GM23338 (cell line): ENCODE measurements around the gene MLLT6. TPM values are rescaled to one million over a fixed set of nuclear protein-coding genes. Genes with fewer than 3 reads are reported as not detected.

Experiments
- ATAC-seq: fragments of 200-7000 bp; cut with Tn5 transposase; 3 replicates; pipeline ENCODE4 v1.9.1; 2020
- DNase-seq: peaks from one replicate; pipeline ENCODE4 v3.0.0-alpha.2; 2015; ENCODE audit warnings: low spot score
- H2AFZ ChIP-seq: fragments of 200-600 bp; sonication (generic); 2 replicates; pipeline ENCODE4 v1.8.0; 2016; ENCODE audit warnings: antibody characterized with exemption, mild to moderate bottlenecking, moderate library complexity
- H3F3A ChIP-seq: fragments of 200-600 bp; sonication (generic); replicated peaks from 2 replicates; pipeline ENCODE4 v1.8.0; 2017; ENCODE audit warnings: antibody characterized with exemption, mixed run types, low read depth
- H3K27ac ChIP-seq: fragments of 200-600 bp; sonication (generic); 2 replicates; pipeline ENCODE4 v1.6.1; 2016; ENCODE audit warnings: low read depth
- H3K27me3 ChIP-seq: fragments of 200-600 bp; sonication (generic); 2 replicates; pipeline ENCODE4 v1.8.0; 2016; ENCODE audit warnings: mild to moderate bottlenecking, mixed run types, moderate library complexity; ENCODE audit not compliant: insufficient read depth
- H3K36me3 ChIP-seq: fragments of 200-600 bp; sonication (generic); 2 replicates; pipeline ENCODE4 v1.8.0; 2016; ENCODE audit warnings: mild to moderate bottlenecking; ENCODE audit not compliant: insufficient read depth
- H3K4me1 ChIP-seq: fragments of 200-600 bp; sonication (generic); 2 replicates; pipeline ENCODE4 v1.8.0; 2016; ENCODE audit warnings: mild to moderate bottlenecking, moderate library complexity; ENCODE audit not compliant: insufficient read depth
- H3K4me2 ChIP-seq: fragments of 200-600 bp; sonication (generic); 2 replicates; pipeline ENCODE4 v1.7.1; 2017; ENCODE audit warnings: mixed run types
- H3K4me3 ChIP-seq: fragments of 200-600 bp; sonication (generic); 2 replicates; pipeline ENCODE4 v1.6.1; 2016; ENCODE audit warnings: mixed run types
- H3K79me2 ChIP-seq: fragments of 200-600 bp; sonication (generic); replicated peaks from 2 replicates; pipeline ENCODE4 v1.8.0; 2017; ENCODE audit warnings: mild to moderate bottlenecking; ENCODE audit not compliant: insufficient read depth
- H3K9me2 ChIP-seq: fragments of 200-600 bp; sonication (generic); 2 replicates; pipeline ENCODE4 v1.8.0; 2017; ENCODE audit not compliant: insufficient read depth
- H4K20me1 ChIP-seq: fragments of 200-600 bp; sonication (generic); replicated peaks from 2 replicates; pipeline ENCODE4 v1.8.0; 2017; ENCODE audit warnings: mild to moderate bottlenecking; ENCODE audit not compliant: insufficient read depth
- H3K27ac Mint-ChIP-seq: 2 replicates; pipeline ENCODE4 v1.8.0; 2020; ENCODE audit warnings: inconsistent platforms, mild to moderate bottlenecking, moderate library complexity, mixed read lengths
- H3K27me3 Mint-ChIP-seq: 3 replicates; pipeline ENCODE4 v1.8.0; 2022; ENCODE audit warnings: low read depth, mild to moderate bottlenecking, moderate library complexity, mixed read lengths, inconsistent platforms; ENCODE audit not compliant: insufficient read depth, poor library complexity
- H3K36me3 Mint-ChIP-seq: 3 replicates; pipeline ENCODE4 v1.8.0; 2021; ENCODE audit warnings: low read depth, mild to moderate bottlenecking, inconsistent platforms, moderate library complexity, mixed read lengths
- H3K4me1 Mint-ChIP-seq: 3 replicates; pipeline ENCODE4 v1.8.0; 2020; ENCODE audit warnings: mild to moderate bottlenecking, inconsistent platforms, mixed read lengths
- H3K4me3 Mint-ChIP-seq: 3 replicates; pipeline ENCODE4 v1.8.0; 2021; ENCODE audit warnings: moderate library complexity, mild to moderate bottlenecking, inconsistent platforms, mixed read lengths
- H3K9me3 Mint-ChIP-seq: 3 replicates; pipeline ENCODE4 v1.8.0; 2020; ENCODE audit warnings: moderate library complexity, mild to moderate bottlenecking, inconsistent platforms, mixed read lengths
- CREB1 ChIP-seq: fragments of 250-450 bp; sonication (Bioruptor Pico); IDR thresholded peaks from 2 replicates; pipeline ENCODE4 v1.5.0; 2020; ENCODE audit warnings: low read depth, mild to moderate bottlenecking, moderate library complexity
- EZH2phosphoT487 ChIP-seq: fragments of 200-600 bp; sonication (generic); IDR thresholded peaks from one replicate; pipeline ENCODE4 v1.8.1; 2018; ENCODE audit warnings: antibody characterized with exemption; ENCODE audit not compliant: unreplicated experiment
- NANOG ChIP-seq: IDR thresholded peaks from 2 replicates; pipeline ENCODE4 v1.6.1; 2016; ENCODE audit warnings: antibody characterized with exemption, borderline replicate concordance
- POLR2AphosphoS5 ChIP-seq: IDR thresholded peaks from 2 replicates; pipeline ENCODE4 v1.6.1; 2016; ENCODE audit warnings: antibody characterized with exemption, low read depth
- STAT1 ChIP-seq: IDR thresholded peaks from one replicate; pipeline ENCODE4 v1.6.1; 2016; ENCODE audit warnings: antibody characterized with exemption; ENCODE audit not compliant: unreplicated experiment
- ZNF114 ChIP-seq: fragments of 250-450 bp; sonication (Bioruptor Pico); IDR thresholded peaks from 2 replicates; pipeline ENCODE4 v1.5.0; 2020; ENCODE audit warnings: mild to moderate bottlenecking, moderate library complexity
- ZNF331 ChIP-seq: fragments of 250-450 bp; sonication (Bioruptor Pico); IDR thresholded peaks from 2 replicates; pipeline ENCODE4 v1.5.0; 2020; ENCODE audit warnings: low read depth, mild to moderate bottlenecking, moderate library complexity
- polyA plus RNA-seq: library from polyadenylated mRNA; unstranded; fragments of >200 nt; fragmentation: Nextera tagmentation; extraction: Ambion mirVana; gene quantifications from 2 replicates; pipeline ENCODE4 v1.2.1, GENCODE V29; 2016
- total RNA-seq: library from RNA; depleted of rRNA; stranded (reverse); fragments of >200 nt; shearing (Covaris generic); gene quantifications from 2 replicates; pipeline ENCODE4 v1.2.3, GENCODE V29; 2014
- TF ChIP-seq, protein P1 (sequence below): IDR thresholded peaks from one replicate; pipeline ENCODE4 v1.6.1; 2018; ENCODE audit warnings: antibody characterized with exemption; ENCODE audit not compliant: unreplicated experiment
- TF ChIP-seq, protein P2 (sequence below): fragments of 250-450 bp; sonication (Bioruptor Pico); IDR thresholded peaks from 2 replicates; pipeline ENCODE4 v1.5.0; 2020; ENCODE audit warnings: mild to moderate bottlenecking, moderate library complexity
- TF ChIP-seq, protein P3 (sequence below): IDR thresholded peaks from 2 replicates; pipeline ENCODE4 v1.6.1; 2016; ENCODE audit warnings: antibody characterized with exemption
- TF ChIP-seq, protein P4 (sequence below), 2 experiments: fragments of 200-600 bp in 1 of 2; sonication (generic) in 1 of 2; conservative IDR thresholded peaks; 2 replicates each; pipeline versions ENCODE4 v1.5.1 to v1.6.1; 2016 to 2017; ENCODE audit warnings: antibody characterized with exemption in 2 of 2, low read depth in 2 of 2, mild to moderate bottlenecking in 2 of 2, moderate library complexity in 1 of 2

Gene MLLT6
- total and polyA plus RNA-seq, 2 experiments from 2014 or later = 2.6 to 2.8 TPM

DNA sequence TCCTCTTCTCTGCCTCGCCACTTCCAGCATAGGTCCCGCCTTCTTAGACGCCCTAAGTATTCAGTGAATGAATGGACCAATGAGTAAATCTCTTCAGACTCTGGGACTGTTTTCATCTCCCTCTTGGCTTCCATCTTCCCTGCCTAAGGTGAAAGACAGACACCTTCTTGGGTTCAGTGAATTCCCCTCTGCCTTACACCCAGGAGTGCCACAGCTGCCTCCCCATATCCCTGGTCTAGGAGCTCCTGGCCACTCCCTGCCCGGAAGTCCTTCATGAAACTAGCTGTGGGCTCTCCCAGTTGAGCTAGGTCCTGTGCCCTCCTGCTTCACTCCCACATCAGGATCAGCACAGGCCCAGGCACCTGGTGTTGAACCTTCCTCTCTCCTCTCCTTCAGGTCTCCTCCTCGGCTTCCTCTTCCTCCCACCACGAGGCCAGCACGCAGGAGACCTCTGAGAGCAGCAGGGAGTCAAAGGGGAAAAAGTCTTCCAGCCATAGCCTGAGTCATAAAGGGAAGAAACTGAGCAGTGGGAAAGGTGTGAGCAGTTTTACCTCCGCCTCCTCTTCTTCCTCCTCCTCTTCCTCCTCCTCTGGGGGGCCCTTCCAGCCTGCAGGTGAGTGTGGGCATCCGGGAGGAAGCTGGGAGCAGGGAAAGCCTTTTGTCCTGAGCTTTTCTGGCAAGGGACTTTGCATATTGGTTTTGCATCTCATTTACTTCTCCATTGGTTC, 10.3 kb downstream of the MLLT6 start:
- Histone ChIP-seq H4K20me1 (peaks cover 3% of the 10 kb centered on the region; the same call in 1 of the 2 replicates), H3F3A (peaks cover 10% of the 10 kb centered on the region; the same call in 1 of the 2 replicates), H3K4me2 (peak overlapping the region; percentile 56; the same call in 1 of the 2 replicates), H3K27me3 (peaks cover 21% of the 10 kb centered on the region), H3K4me1 (peaks cover 16% of the 10 kb centered on the region; the same call in 1 of the 2 replicates), H3K4me3 (no peak overlapping the region; the same call in 1 of the 2 replicates), H3K79me2 (no peaks in the 10 kb centered on the region), H3K27ac (no peak overlapping the region), H3K36me3 (no peaks in the 10 kb centered on the region), H2AFZ (no peak overlapping the region), H3K9me2 (no peaks in the 10 kb centered on the region)
- Mint-ChIP-seq H3K27ac (peak overlapping the region; percentile 79), H3K27me3 (peaks cover 27% of the 10 kb centered on the region), H3K4me3 (peak overlapping the region; percentile 38; the same call in 2 of the 3 replicates), H3K4me1 (peaks cover 75% of the 10 kb centered on the region), H3K36me3 (peaks cover 14% of the 10 kb centered on the region), H3K9me3 (no peaks in the 10 kb centered on the region; the same call in 1 of the 3 replicates)
- ATAC-seq (no peak; the same call in 2 of the 3 replicates), DNase-seq (peak; percentile 68)
- TF ChIP-seq CREB1 = no peak
- TF ChIP-seq, protein P1, sequence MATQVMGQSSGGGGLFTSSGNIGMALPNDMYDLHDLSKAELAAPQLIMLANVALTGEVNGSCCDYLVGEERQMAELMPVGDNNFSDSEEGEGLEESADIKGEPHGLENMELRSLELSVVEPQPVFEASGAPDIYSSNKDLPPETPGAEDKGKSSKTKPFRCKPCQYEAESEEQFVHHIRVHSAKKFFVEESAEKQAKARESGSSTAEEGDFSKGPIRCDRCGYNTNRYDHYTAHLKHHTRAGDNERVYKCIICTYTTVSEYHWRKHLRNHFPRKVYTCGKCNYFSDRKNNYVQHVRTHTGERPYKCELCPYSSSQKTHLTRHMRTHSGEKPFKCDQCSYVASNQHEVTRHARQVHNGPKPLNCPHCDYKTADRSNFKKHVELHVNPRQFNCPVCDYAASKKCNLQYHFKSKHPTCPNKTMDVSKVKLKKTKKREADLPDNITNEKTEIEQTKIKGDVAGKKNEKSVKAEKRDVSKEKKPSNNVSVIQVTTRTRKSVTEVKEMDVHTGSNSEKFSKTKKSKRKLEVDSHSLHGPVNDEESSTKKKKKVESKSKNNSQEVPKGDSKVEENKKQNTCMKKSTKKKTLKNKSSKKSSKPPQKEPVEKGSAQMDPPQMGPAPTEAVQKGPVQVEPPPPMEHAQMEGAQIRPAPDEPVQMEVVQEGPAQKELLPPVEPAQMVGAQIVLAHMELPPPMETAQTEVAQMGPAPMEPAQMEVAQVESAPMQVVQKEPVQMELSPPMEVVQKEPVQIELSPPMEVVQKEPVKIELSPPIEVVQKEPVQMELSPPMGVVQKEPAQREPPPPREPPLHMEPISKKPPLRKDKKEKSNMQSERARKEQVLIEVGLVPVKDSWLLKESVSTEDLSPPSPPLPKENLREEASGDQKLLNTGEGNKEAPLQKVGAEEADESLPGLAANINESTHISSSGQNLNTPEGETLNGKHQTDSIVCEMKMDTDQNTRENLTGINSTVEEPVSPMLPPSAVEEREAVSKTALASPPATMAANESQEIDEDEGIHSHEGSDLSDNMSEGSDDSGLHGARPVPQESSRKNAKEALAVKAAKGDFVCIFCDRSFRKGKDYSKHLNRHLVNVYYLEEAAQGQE = no peak
- TF ChIP-seq NANOG = no peak
- TF ChIP-seq, protein P2, sequence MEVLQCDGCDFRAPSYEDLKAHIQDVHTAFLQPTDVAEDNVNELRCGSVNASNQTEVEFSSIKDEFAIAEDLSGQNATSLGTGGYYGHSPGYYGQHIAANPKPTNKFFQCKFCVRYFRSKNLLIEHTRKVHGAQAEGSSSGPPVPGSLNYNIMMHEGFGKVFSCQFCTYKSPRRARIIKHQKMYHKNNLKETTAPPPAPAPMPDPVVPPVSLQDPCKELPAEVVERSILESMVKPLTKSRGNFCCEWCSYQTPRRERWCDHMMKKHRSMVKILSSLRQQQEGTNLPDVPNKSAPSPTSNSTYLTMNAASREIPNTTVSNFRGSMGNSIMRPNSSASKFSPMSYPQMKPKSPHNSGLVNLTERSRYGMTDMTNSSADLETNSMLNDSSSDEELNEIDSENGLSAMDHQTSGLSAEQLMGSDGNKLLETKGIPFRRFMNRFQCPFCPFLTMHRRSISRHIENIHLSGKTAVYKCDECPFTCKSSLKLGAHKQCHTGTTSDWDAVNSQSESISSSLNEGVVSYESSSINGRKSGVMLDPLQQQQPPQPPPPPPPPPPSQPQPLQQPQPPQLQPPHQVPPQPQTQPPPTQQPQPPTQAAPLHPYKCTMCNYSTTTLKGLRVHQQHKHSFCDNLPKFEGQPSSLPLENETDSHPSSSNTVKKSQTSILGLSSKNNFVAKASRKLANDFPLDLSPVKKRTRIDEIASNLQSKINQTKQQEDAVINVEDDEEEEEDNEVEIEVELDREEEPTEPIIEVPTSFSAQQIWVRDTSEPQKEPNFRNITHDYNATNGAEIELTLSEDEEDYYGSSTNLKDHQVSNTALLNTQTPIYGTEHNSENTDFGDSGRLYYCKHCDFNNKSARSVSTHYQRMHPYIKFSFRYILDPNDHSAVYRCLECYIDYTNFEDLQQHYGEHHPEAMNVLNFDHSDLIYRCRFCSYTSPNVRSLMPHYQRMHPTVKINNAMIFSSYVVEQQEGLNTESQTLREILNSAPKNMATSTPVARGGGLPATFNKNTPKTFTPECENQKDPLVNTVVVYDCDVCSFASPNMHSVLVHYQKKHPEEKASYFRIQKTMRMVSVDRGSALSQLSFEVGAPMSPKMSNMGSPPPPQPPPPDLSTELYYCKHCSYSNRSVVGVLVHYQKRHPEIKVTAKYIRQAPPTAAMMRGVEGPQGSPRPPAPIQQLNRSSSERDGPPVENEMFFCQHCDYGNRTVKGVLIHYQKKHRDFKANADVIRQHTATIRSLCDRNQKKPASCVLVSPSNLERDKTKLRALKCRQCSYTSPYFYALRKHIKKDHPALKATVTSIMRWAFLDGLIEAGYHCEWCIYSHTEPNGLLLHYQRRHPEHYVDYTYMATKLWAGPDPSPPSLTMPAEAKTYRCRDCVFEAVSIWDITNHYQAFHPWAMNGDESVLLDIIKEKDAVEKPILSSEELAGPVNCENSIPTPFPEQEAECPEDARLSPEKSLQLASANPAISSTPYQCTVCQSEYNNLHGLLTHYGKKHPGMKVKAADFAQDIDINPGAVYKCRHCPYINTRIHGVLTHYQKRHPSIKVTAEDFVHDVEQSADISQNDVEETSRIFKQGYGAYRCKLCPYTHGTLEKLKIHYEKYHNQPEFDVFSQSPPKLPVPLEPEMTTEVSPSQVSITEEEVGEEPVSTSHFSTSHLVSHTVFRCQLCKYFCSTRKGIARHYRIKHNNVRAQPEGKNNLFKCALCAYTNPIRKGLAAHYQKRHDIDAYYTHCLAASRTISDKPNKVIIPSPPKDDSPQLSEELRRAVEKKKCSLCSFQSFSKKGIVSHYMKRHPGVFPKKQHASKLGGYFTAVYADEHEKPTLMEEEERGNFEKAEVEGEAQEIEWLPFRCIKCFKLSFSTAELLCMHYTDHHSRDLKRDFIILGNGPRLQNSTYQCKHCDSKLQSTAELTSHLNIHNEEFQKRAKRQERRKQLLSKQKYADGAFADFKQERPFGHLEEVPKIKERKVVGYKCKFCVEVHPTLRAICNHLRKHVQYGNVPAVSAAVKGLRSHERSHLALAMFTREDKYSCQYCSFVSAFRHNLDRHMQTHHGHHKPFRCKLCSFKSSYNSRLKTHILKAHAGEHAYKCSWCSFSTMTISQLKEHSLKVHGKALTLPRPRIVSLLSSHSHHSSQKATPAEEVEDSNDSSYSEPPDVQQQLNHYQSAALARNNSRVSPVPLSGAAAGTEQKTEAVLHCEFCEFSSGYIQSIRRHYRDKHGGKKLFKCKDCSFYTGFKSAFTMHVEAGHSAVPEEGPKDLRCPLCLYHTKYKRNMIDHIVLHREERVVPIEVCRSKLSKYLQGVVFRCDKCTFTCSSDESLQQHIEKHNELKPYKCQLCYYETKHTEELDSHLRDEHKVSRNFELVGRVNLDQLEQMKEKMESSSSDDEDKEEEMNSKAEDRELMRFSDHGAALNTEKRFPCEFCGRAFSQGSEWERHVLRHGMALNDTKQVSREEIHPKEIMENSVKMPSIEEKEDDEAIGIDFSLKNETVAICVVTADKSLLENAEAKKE = no peak
- TF ChIP-seq ZNF331 (CRISPR knock-in tag) = no peak
- TF ChIP-seq, protein P3, sequence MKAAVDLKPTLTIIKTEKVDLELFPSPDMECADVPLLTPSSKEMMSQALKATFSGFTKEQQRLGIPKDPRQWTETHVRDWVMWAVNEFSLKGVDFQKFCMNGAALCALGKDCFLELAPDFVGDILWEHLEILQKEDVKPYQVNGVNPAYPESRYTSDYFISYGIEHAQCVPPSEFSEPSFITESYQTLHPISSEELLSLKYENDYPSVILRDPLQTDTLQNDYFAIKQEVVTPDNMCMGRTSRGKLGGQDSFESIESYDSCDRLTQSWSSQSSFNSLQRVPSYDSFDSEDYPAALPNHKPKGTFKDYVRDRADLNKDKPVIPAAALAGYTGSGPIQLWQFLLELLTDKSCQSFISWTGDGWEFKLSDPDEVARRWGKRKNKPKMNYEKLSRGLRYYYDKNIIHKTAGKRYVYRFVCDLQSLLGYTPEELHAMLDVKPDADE = no peak
- no peak for TF ChIP-seq EZH2phosphoT487
- TF ChIP-seq ZNF114 (CRISPR knock-in tag) = no peak
- TF ChIP-seq, protein P4, sequence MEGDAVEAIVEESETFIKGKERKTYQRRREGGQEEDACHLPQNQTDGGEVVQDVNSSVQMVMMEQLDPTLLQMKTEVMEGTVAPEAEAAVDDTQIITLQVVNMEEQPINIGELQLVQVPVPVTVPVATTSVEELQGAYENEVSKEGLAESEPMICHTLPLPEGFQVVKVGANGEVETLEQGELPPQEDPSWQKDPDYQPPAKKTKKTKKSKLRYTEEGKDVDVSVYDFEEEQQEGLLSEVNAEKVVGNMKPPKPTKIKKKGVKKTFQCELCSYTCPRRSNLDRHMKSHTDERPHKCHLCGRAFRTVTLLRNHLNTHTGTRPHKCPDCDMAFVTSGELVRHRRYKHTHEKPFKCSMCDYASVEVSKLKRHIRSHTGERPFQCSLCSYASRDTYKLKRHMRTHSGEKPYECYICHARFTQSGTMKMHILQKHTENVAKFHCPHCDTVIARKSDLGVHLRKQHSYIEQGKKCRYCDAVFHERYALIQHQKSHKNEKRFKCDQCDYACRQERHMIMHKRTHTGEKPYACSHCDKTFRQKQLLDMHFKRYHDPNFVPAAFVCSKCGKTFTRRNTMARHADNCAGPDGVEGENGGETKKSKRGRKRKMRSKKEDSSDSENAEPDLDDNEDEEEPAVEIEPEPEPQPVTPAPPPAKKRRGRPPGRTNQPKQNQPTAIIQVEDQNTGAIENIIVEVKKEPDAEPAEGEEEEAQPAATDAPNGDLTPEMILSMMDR (conservative IDR thresholded peaks at IDR 0.05; ENCODE audit: low read depth in 2 of 2) = no peak
- TF ChIP-seq STAT1 = no peak
- no peak for TF ChIP-seq POLR2AphosphoS5
